GM19397 (cell line): ENCODE data around the gene CHST15.

ENCODE experiments used
- ATAC-seq: cut with Tn5 transposase; IDR thresholded peaks from one replicate; pipeline ENCODE4 v1.9.1; 2021; ENCODE audit warnings: mild to moderate bottlenecking, moderate library complexity; ENCODE audit not compliant: unreplicated experiment

The CHST15 gene

GRCh38 chr10:124002391-124003069, 90.9 kb downstream of the CHST15 start:
- no peak for ATAC-seq

GRCh38 chr10:124001391-124002148, 91.8 kb downstream of the CHST15 start:
- ATAC-seq: no peak

- no peak for ATAC-seq
Observed at GRCh38 chr10:124000792-124001201, 92.6 kb downstream of the CHST15 start.

GRCh38 chr10:123999956-124000615, 93.3 kb downstream of the CHST15 start:
- ATAC-seq: no peak

GRCh38 chr10:123999261-123999660, 94.1 kb downstream of the CHST15 start:
- no peak for ATAC-seq

- no peak for ATAC-seq
Observed at GRCh38 chr10:123998197-123999141, 94.9 kb downstream of the CHST15 start.

- no peak for ATAC-seq
Observed at GRCh38 chr10:123997486-123998196, 95.8 kb downstream of the CHST15 start.

GRCh38 chr10:123997013-123997412, 96.4 kb downstream of the CHST15 start:
- ATAC-seq: no peak

- ATAC-seq: no peak
Observed at GRCh38 chr10:123996302-123996701, 97.1 kb downstream of the CHST15 start.

- no peak for ATAC-seq
Observed at GRCh38 chr10:123995461-123996131, 97.8 kb downstream of the CHST15 start.

GRCh38 chr10:123995082-123995460, 98.3 kb downstream of the CHST15 start:
- no peak for ATAC-seq

GRCh38 chr10:123994417-123995081, 98.8 kb downstream of the CHST15 start:
- ATAC-seq: no peak

- no peak for ATAC-seq
Observed at GRCh38 chr10:123993534-123994416, 99.6 kb downstream of the CHST15 start.

GRCh38 chr10:123991611-123992570, 101.5 kb downstream of the CHST15 start:
- no peak for ATAC-seq

GRCh38 chr10:123990889-123991288, 102.5 kb downstream of the CHST15 start:
- ATAC-seq: no peak

- ATAC-seq: no peak
Observed at GRCh38 chr10:123988694-123989093, 104.7 kb downstream of the CHST15 start.

GRCh38 chr10:123986736-123987135, 106.7 kb downstream of the CHST15 start:
- no peak for ATAC-seq
